Stimulated activated CD8-positive, alpha-beta memory T cell treated with anti-CD3 and anti-CD28 coated beads, Interleukin-15, amount 100 ng/mL, for 1 hour (primary cell): ENCODE results near the gene ATP5F1A.
"Not testable (repeated sequence)": the region's sequence is repeated elsewhere in the genome, so short reads cannot be mapped to it uniquely, and the experiment has no call there.

ENCODE experiments used
- DNase-seq: peaks from one replicate; pipeline ENCODE4 v3.0.0-alpha.2; 2020; ENCODE audit warnings: low read depth

Gene ATP5F1A

GRCh38 chr18:46097801-46098615, at the start of gene ATP5F1A:
TSS of gene ATP5F1A (minus strand) at chr18:46098296. CDS start at chr18:46098231, 65 bp downstream.
- peak; percentile 79 for DNase-seq

- DNase-seq: no peak
Measured at GRCh38 chr18:46141199-46141598, 43.1 kb upstream of the ATP5F1A start.

- no peak for DNase-seq
Measured at GRCh38 chr18:46140173-46140572, 42.1 kb upstream of the ATP5F1A start.

- no peak for DNase-seq
Measured at GRCh38 chr18:46134920-46135675, 37.0 kb upstream of the ATP5F1A start.

- no peak for DNase-seq
Measured at GRCh38 chr18:46133534-46133933, 35.4 kb upstream of the ATP5F1A start.

- DNase-seq: not testable (repeated sequence)
Measured at GRCh38 chr18:46130549-46130948, 32.5 kb upstream of the ATP5F1A start.

- DNase-seq: no peak
Measured at GRCh38 chr18:46130061-46130460, 32.0 kb upstream of the ATP5F1A start.

- DNase-seq: not testable (repeated sequence)
Measured at GRCh38 chr18:46126625-46127024, 28.5 kb upstream of the ATP5F1A start.

- no peak for DNase-seq
Measured at GRCh38 chr18:46113751-46114150, 15.7 kb upstream of the ATP5F1A start.

- no peak for DNase-seq
Measured at GRCh38 chr18:46110406-46110805, 12.3 kb upstream of the ATP5F1A start.

- DNase-seq: no peak
Measured at GRCh38 chr18:46109386-46109785, 11.3 kb upstream of the ATP5F1A start.

GRCh38 chr18:46104128-46104911, 6.2 kb upstream of the ATP5F1A start, which contains the start of gene HAUS1:
TSS of gene HAUS1 (plus strand) at chr18:46104385. CDS start at chr18:46104412, 27 bp downstream.
- peak; percentile 64 for DNase-seq

GRCh38 chr18:46099463-46099862, 1.4 kb upstream of the ATP5F1A start:
- DNase-seq: no peak

- DNase-seq: no peak
Measured at GRCh38 chr18:46098616-46098933, 479 bp upstream of the ATP5F1A start.

- DNase-seq: no peak
Measured at GRCh38 chr18:46097431-46097800, 680 bp downstream of the ATP5F1A start.

- DNase-seq: no peak
Measured at GRCh38 chr18:46096651-46097300, 1.3 kb downstream of the ATP5F1A start.

- no peak for DNase-seq
Measured at GRCh38 chr18:46095532-46095931, 2.6 kb downstream of the ATP5F1A start.

- not testable (repeated sequence) for DNase-seq
Measured at GRCh38 chr18:46088501-46088900, 9.6 kb downstream of the ATP5F1A start.

- no peak for DNase-seq
Measured at GRCh38 chr18:46084431-46084830, 13.7 kb downstream of the ATP5F1A start.

GRCh38 chr18:46080156-46080555, 17.9 kb downstream of the ATP5F1A start:
- no peak for DNase-seq

- DNase-seq: no peak
Measured at GRCh38 chr18:46079336-46079735, 18.8 kb downstream of the ATP5F1A start.
